ENCODE results near the gene FCHO1. TPM values are rescaled to one million over a fixed set of nuclear protein-coding genes. Genes with fewer than 3 reads are reported as not detected.

The FCHO1 gene
- total and polyA plus RNA-seq, 12 donors: 0.91 to 7.1 (median 2.9) TPM

DNA sequence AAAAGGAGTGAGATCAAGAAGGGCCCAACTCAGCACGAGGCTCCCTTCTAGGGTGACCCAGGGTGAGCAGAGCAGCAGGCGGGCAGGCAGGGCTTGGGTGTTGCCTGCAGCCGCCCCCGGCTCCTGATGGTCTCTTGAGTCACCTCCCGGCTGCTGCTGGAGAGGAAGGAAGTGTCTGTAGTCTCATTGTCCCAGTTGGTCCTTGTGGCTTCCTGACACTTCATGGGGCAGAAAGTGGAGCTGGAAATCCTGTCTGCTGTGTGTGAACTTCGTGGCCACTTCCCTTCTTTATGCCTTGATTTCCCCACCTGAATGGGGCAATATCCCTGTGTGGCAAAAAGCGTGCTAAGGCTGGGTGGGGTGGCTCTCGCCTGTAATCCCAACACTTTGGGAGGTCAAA lies 29.5 kb upstream of the FCHO1 start:
- Histone ChIP-seq H3K27ac (peak overlapping the region in 3 of 5 donors; percentile 43 to 93 (median 57)), H3K9me3 (replicated peaks in 1 of 3) (no peaks in the 10 kb centered on the region), H3K27me3 (no peaks in the 10 kb centered on the region), H3K36me3 (replicated peaks in 1 of 2) (peaks cover 0 to 39% of the 10 kb centered on the region in 2 donors), H3K4me1 (replicated peaks in 1 of 2) (peaks cover 22 to 27% of the 10 kb centered on the region in 2 donors), H3K4me3 (peak overlapping the region in 1 of 4 donors; percentile 90)
- 42 to 75% (median 51%) methylated on average over 2 to 8 of the region's 8 CpGs for WGBS, 4 donors
- peak in 6 of 7 donors; percentile 37 to 77 (median 64) for DNase-seq
- peak in 1 of 2 donors; percentile 7 for TF ChIP-seq POLR2A (IDR thresholded peaks at IDR 0.05)
- TF ChIP-seq, protein P1, sequence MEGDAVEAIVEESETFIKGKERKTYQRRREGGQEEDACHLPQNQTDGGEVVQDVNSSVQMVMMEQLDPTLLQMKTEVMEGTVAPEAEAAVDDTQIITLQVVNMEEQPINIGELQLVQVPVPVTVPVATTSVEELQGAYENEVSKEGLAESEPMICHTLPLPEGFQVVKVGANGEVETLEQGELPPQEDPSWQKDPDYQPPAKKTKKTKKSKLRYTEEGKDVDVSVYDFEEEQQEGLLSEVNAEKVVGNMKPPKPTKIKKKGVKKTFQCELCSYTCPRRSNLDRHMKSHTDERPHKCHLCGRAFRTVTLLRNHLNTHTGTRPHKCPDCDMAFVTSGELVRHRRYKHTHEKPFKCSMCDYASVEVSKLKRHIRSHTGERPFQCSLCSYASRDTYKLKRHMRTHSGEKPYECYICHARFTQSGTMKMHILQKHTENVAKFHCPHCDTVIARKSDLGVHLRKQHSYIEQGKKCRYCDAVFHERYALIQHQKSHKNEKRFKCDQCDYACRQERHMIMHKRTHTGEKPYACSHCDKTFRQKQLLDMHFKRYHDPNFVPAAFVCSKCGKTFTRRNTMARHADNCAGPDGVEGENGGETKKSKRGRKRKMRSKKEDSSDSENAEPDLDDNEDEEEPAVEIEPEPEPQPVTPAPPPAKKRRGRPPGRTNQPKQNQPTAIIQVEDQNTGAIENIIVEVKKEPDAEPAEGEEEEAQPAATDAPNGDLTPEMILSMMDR (IDR thresholded peaks at IDR 0.05): no peak
- intact Hi-C loops (cut with DNase I): no loop called here

DNA sequence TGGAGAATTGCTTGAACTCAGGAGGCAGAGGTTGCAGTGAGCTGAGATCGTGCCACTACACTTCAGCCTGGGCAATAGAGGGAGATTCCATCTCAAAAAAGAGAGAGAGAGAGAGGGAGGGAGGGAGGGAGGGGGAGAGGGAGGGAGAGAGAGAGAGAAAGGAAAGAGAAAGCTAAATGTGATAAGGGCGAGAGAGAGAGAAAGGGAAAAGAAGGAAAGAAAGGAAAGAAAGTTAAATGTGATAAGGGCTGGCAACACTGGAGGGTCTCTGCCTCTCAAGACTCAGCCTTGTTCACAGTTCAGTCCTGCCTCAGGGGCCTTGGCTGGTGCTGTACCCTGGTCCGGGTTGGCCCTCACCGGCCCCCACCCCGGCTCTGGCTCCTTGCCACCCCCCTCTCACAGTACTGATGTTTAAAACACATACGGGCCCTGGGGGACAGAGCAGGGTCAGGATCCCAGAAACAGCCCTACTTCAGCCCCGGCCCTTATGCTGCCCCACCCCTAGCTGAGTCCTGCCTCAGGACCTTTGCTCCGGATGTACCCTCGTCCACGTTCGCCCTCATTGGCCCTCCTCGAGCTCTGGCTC lies 28.5 kb upstream of the FCHO1 start:
- peaks cover 19 to 22% of the 10 kb centered on the region in 2 donors for H3K4me1 ChIP-seq (replicated peaks in 1 of 2)
- H3K27me3 ChIP-seq: no peaks in the 10 kb centered on the region
- no peak overlapping the region for H3K4me3 ChIP-seq
- peaks cover 0 to 48% of the 10 kb centered on the region in 2 donors for H3K36me3 ChIP-seq (replicated peaks in 1 of 2)
- intact Hi-C loops (cut with DNase I): no loop called here
- WGBS, 4 donors: 80 to 85% (median 83%) methylated on average over 12 of the region's 12 CpGs
- TF ChIP-seq, protein P1 (IDR thresholded peaks at IDR 0.05): no peak
- TF ChIP-seq POLR2A (IDR thresholded peaks at IDR 0.05): no peak
- H3K27ac ChIP-seq: peak overlapping the region in 1 of 5 donors; percentile 81
- no peak for DNase-seq
- no peaks in the 10 kb centered on the region for H3K9me3 ChIP-seq (replicated peaks in 1 of 3)

DNA sequence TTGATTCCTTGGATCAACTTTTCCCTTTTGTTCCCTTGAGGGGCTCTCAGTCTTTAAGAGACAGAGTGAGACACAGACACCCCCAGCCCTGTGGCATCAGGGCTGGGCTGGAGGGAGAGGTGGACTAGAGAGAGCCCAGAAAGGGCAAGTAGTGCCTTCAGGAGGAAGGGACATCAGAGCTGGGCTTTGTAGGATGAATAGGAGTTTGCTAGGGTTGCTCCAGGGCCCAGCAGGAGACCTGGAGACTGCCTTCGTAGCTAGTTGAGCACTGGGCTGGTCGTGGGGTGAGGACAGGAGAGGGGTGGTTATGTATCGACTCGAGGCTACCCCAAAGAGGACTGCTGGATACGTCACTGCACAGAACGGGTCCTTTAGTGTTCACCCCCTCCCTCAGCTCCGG lies 26.6 kb upstream of the FCHO1 start:
- no peaks in the 10 kb centered on the region for H3K9me3 ChIP-seq (replicated peaks in 1 of 3)
- peaks cover 17 to 19% of the 10 kb centered on the region in 2 donors for H3K4me1 ChIP-seq (replicated peaks in 1 of 2)
- TF ChIP-seq, protein P1 (IDR thresholded peaks at IDR 0.05): no peak
- no peak for TF ChIP-seq POLR2A (IDR thresholded peaks at IDR 0.05)
- intact Hi-C loops (cut with DNase I): no loop called here
- no peak for DNase-seq
- WGBS, 4 donors: 93 to 100% (median 98%) methylated on average over 7 of the region's 7 CpGs
- H3K36me3 ChIP-seq (replicated peaks in 1 of 2): peaks cover 0 to 67% of the 10 kb centered on the region in 2 donors
- no peak overlapping the region for H3K4me3 ChIP-seq
- H3K27me3 ChIP-seq: no peaks in the 10 kb centered on the region
- H3K27ac ChIP-seq: no peak overlapping the region

DNA sequence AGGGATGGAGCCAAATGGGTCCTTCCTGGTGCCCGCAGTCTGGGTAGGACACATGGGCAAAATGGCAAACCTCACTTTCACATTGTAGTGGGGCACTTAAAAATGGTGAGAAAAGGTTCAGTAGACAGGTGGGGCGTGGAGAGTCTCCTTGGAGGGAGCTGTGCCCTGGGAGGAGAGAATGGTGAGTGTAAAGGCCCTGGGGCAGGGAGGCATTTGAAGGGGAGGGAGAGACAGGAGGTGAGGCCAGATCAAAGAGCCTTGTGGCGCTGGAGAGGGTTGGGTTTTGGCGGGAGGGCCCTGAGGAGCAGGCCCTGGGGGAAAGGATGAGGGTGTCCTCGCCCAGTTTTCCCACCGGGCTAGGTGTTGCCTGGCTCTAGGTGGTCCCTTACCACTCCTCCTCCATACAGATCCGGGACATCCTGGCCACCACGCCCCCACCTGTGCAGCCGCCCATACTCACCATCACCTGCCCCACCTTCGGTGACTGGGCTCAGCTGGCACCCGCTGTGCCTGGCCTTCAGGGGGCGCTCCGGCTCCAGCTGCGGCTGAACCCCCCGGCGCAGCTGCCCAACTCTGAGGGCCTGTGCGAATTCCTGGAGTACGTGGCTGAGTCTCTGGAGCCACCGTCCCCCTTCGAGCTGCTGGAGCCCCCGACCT lies 25.7 kb upstream of the FCHO1 start:
- Histone ChIP-seq H3K4me3 (no peak overlapping the region), H3K9me3 (replicated peaks in 1 of 3) (no peaks in the 10 kb centered on the region), H3K27ac (no peak overlapping the region), H3K27me3 (no peaks in the 10 kb centered on the region), H3K4me1 (replicated peaks in 1 of 2) (peaks cover 10 to 11% of the 10 kb centered on the region in 2 donors), H3K36me3 (replicated peaks in 1 of 2) (peaks cover 0 to 76% of the 10 kb centered on the region in 2 donors)
- intact Hi-C loops (cut with DNase I): no loop called here
- no peak for TF ChIP-seq POLR2A (IDR thresholded peaks at IDR 0.05)
- TF ChIP-seq, protein P1 (IDR thresholded peaks at IDR 0.05): peak in 1 of 6 experiments; percentile 12
- WGBS, 4 donors: 89 to 95% (median 91%) methylated on average over 8 to 21 of the region's 21 CpGs
- no peak for DNase-seq
